ENCODE results near the gene NLK.

Gene NLK

GRCh38 chr17:28113269-28113668, 70.8 kb downstream of the NLK start:
- DNase-seq (ENCODE audit: low spot score), result no peak

GRCh38 chr17:28115046-28115445, 72.6 kb downstream of the NLK start:
- no peak for DNase-seq (ENCODE audit: low spot score)

- no peak for DNase-seq (ENCODE audit: low spot score)
Measured at GRCh38 chr17:28117304-28117703, 74.8 kb downstream of the NLK start.

- no peak for DNase-seq (ENCODE audit: low spot score)
Measured at GRCh38 chr17:28118362-28118761, 75.9 kb downstream of the NLK start.

GRCh38 chr17:28119046-28119445, 76.6 kb downstream of the NLK start:
- no peak for DNase-seq (ENCODE audit: low spot score)

GRCh38 chr17:28119560-28119959, 77.1 kb downstream of the NLK start:
- no peak for DNase-seq (ENCODE audit: low spot score)

- no peak for DNase-seq (ENCODE audit: low spot score)
Measured at GRCh38 chr17:28120766-28121165, 78.3 kb downstream of the NLK start.

GRCh38 chr17:28124962-28125361, 82.5 kb downstream of the NLK start:
- no peak for DNase-seq (ENCODE audit: low spot score)

GRCh38 chr17:28125526-28126378, 83.3 kb downstream of the NLK start:
- no peak for DNase-seq (ENCODE audit: low spot score)

- no peak for DNase-seq (ENCODE audit: low spot score)
Measured at GRCh38 chr17:28127196-28127595, 84.7 kb downstream of the NLK start.

- no peak for DNase-seq (ENCODE audit: low spot score)
Measured at GRCh38 chr17:28128779-28129178, 86.3 kb downstream of the NLK start.

- no peak for DNase-seq (ENCODE audit: low spot score)
Measured at GRCh38 chr17:28130472-28130871, 88.0 kb downstream of the NLK start.

- DNase-seq (ENCODE audit: low spot score), result no peak
Measured at GRCh38 chr17:28131599-28131998, 89.1 kb downstream of the NLK start.

- peak; percentile 47 for DNase-seq (ENCODE audit: low spot score)
Measured at GRCh38 chr17:28133562-28133970, 91.1 kb downstream of the NLK start.

- no peak for DNase-seq (ENCODE audit: low spot score)
Measured at GRCh38 chr17:28136923-28137322, 94.4 kb downstream of the NLK start.

GRCh38 chr17:28139822-28140221, 97.3 kb downstream of the NLK start:
- DNase-seq (ENCODE audit: low spot score), result no peak

GRCh38 chr17:28141313-28141712, 98.8 kb downstream of the NLK start:
- no peak for DNase-seq (ENCODE audit: low spot score)

GRCh38 chr17:28141773-28142172, 99.3 kb downstream of the NLK start:
- DNase-seq (ENCODE audit: low spot score), result no peak

- no peak for DNase-seq (ENCODE audit: low spot score)
Measured at GRCh38 chr17:28142305-28142704, 99.8 kb downstream of the NLK start.

- DNase-seq (ENCODE audit: low spot score), result no peak
Measured at GRCh38 chr17:28144019-28144418, 101.5 kb downstream of the NLK start.

GRCh38 chr17:28145348-28145747, 102.9 kb downstream of the NLK start:
- DNase-seq (ENCODE audit: low spot score), result peak; percentile 51

- DNase-seq (ENCODE audit: low spot score), result no peak
Measured at GRCh38 chr17:28147017-28147416, 104.5 kb downstream of the NLK start.

GRCh38 chr17:28151001-28151400, 108.5 kb downstream of the NLK start:
- DNase-seq (ENCODE audit: low spot score), result no peak

GRCh38 chr17:28154214-28154613, 111.7 kb downstream of the NLK start:
- DNase-seq (ENCODE audit: low spot score), result no peak
